Endothelial cell of hepatic sinusoid (primary cell): ENCODE measurements around the gene C1orf105.
"Not testable (repeated sequence)": the region's sequence is repeated elsewhere in the genome, so short reads cannot be mapped to it uniquely, and the experiment has no call there.

Experiments used
- in situ Hi-C: cut with HindIII; loops from 2 replicates; pipeline ENCODE4 v1.10.0; 2017; ENCODE audit warnings: low sequenced_read_pairs

The C1orf105 gene

DNA sequence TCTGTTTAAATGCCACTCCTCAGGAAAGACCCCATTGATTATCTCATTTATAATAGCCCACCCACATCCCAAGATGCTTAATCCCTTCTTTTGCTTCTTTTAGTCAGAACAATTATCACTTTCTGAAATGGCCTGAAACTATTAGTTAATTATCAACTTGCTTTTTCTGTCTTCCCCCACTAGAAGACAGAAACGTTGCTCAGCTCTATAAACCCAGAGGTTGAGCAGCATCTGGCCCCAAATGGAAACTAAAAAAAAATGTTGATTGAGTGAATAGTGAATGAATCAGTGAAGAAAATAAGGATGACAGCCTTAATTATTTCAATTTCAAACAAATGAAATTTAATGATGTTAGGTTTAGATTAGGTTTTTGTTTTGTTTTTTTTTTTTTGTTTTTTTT is 61.6 kb downstream of the C1orf105 start:
- in situ Hi-C loops = no loop called here

DNA sequence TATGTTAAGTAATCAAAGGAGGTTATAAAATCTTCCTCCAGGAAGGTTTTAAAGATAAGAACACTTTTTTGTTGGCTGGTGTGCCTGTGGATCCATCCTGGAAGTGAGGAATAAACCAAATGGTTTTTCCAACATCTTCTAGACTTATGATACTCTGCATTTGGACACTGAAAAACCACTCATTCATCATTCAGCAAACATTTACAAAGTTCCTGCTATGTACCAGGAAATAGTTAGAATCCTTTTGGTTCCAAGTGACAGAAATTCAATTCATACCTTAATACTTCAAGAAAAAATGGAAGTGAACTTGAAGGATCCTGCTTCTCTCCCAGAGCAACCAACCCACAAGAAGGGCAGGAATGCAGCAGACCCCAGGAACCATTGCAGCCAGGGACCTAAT is 63.0 kb downstream of the C1orf105 start:
- in situ Hi-C loops = no loop called here

DNA sequence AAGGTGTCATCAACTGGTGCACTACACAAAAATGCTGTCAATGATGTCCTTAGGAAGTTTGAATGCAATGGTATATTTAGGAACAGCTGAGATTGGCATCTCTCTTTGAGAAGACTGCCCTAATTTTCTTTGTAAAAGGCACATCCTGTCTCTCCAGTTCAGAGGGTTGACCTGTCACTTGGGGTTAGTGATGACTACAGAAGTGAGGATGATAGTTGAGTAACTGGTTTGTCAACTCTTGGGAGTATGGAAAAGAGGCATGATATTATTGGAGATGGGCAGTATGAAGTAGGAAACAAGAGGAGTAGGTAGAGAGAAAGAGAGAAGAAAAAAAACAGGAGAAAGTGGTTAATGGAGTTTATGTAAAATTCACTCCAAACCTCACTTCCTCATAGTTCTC is 63.8 kb downstream of the C1orf105 start:
- in situ Hi-C loops = no loop called here

DNA sequence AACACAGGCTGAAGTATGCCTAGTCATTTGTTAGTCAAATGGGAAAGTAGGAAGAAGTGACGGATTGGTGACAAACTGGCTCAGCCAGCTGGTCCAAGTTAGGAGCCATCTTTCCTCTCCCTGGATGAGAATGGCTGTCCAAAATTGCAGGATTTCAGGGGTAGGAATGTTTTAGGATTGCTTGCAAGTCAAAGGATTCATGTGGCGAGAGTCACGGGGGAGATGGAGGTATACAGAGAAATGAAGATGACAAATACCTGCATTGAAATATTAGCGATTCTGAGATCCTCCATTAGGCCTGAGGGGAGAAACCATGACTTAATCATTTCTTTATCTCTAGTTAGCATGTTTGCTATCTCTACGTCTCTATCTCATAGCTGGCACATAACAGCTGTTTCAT is 65.1 kb downstream of the C1orf105 start:
- in situ Hi-C loops = no loop called here

DNA sequence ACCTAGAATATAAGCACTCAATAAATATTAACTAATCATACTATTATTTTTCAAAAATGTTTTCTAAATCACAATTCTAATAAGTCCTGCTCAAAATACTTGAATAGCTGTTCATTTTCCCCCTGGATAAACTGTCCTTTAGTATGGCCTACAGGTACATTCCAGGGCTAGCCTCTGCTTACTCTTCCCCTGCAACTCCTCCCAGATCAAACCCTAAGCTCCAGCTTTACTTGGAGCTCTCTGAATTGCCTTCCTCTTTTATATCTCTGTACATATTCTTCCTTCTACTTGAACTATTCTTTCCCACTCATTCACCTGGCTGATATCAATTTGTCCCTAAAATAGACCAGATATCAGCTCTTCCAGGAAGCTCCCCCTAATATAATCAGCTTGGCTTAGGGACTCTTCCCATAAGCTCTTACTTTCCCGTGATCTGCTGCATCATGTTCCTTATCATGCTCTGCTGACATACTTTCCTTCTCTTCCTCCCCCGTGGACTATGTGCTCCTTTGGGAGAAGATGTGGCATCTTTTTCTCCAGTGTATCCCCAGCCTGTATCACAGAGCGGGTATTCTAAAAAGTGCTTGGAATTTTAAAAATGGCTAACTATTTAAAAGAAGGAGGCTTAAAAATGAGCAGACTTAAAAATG is 66.4 kb downstream of the C1orf105 start:
- in situ Hi-C loops = no loop called here

DNA sequence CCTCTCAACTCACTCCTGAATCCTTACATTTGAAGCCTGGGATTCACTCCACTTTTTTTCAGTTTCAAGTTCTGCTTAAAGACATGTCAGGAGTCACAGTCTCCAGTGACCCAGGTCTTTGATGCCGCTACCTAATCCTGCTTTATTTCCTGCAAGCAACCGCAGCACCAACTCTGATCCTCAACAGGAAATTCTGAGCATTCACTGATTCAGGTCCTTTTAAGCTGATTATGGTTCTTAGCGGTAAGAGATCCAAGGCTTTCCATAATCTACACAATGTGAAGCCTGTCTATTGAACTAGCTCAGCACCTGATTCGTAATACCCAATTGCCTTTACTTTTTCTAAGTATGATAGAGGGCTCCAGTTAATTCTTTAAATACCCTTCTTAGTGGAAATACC is 67.1 kb downstream of the C1orf105 start:
- in situ Hi-C loops = no loop called here

DNA sequence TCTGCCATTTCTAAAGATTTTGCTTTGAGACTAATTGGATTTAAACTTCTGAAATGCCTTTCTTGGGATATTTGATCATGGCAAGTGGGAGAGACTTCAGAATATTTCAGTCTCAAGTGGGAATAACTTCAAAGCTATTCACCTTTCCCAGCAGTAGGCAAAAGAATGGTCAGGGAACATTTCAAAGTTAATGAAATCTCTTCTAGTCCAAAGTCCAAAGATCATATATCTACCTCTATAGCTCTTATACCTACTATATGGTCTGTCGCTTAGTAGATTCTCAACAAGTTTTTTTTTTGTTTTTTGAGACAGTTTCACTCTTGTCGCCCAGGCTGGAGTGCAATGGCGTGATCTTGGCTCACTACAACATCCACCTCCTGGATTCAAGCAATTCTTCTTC is 67.9 kb downstream of the C1orf105 start:
- in situ Hi-C loops = no loop called here

DNA sequence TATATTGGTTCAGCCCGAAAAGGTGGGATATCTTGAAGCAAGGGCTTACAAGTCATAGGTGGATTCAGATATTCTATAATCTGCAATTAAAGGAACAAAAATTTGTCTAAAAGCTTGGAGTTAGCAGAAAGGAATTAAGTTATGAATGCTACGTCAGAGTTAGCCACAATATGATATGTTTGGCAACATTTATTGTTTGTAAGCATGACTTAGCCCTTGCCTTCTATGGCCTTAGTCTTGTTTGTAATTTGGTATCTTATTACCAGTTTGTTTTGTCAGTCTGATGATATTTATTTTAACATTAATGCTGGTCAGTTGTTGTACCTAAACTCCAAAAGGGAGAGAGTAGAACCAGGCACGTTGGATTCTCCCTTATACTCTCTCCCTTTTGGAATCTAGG is 69.4 kb downstream of the C1orf105 start:
- in situ Hi-C loops = no loop called here

DNA sequence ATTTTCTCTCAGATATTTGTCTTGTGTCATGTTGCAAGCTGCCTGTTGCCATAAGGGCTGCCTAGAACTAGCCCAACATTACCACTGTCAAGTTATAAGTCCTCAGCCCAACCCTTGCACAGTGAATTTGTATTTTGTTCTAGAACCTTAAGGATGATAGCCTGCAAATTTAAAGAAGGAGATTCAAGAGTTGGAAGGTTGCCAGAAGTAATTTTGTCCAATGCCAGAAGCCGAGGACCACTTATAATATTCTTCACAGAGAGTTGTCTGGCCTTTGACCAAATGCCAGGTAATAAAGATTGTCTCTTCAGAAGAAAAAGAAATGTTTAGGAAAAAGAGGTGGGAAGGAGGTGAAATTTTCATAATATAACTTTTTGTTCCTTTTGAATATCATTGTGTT is 71.9 kb downstream of the C1orf105 start:
- in situ Hi-C loops = no loop called here

DNA sequence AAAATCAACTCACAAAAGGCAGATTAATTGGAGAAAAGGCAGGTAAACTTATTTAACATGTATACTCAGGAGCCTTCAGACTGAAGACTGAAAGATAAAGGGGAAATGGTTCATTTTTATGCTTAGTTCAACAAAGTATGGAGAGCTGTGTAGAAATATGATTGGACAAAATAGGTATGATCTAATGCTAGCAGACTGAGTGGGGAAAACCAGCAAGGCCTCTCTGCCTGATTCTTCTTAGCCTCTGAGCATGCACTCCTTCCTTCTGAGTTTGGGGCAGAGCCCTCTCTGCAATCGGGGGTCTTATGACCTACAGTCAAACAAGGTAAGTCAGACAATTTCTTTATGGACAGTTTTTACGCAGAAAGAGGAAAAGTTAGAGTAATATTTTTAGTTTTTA is 73.7 kb downstream of the C1orf105 start:
- in situ Hi-C loops = no loop called here

DNA sequence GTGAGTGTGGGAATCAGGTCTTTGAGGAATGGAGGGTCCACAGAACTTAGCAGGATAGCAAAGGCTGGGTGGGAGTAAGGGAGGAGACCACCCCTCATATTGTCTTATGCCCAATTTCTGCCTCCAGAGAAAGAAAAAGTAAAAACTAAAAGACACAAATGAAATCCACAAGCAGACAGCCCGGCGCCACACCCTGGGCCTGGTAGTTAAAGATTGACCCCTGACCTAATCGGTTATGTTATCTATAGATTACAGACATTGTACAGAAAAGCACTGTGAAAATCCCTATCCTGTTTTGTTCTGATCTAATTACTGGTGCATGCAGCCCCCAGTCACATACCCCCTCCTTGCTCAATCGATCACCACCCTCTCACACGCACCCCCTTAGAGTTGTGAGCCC is 75.6 kb downstream of the C1orf105 start:
- in situ Hi-C loops = not testable (repeated sequence)

DNA sequence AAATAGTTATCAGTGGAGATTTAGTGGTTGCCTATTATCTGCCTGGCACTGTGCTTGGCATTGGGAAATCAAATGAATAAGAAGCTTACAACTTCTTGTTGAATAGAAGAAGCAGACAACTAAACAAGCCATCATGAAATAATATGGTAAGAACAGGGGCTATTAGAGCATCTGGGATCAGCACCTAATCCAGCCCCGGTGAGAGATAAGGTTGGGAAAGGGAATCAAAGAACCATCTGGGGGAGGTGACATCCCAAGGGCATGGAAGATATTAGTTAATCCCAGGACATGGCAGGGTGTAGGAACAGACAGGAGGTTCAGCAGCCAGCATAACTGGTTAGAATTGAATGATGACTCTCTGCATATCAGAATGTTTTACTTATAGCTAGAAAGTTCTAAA is 76.2 kb downstream of the C1orf105 start:
- in situ Hi-C loops = no loop called here

DNA sequence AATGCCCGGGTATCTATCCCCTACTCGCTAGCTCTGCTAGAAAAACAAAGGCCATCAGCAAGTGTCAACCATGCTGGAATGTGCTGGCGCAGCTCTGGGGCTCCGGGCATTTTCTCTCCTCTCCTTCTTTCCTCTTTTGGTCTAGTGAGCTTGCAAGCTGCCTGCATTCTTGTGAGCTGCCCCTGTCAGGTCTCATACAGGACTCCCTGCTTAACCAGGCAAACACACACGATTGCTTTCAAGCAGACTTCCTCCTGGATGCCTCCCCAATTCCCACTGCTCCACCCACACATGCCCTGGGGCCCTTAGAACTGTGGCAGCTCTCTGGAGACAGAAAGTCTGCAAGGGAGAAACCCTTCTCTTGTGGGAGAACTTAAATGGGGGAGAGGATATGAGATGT is 76.7 kb downstream of the C1orf105 start:
- in situ Hi-C loops = no loop called here

DNA sequence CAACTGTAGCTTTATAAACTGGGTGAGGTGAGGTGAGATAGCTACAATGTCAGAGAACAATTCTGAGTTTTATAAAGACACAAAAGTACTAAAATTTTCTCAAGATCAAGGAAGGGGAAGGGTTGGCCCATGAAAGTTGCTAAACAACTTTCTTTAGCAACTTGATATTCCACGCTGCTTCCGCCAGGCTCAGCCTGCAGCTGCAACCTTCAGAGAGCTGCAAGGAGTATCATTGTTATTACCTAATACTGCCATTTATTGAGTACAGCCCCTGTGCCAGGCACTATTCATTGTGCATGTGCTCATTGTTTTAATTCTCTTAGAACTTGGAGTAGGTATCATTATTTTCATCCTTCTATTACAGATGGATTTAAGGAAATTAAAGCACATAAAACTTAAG is 78.4 kb downstream of the C1orf105 start:
- in situ Hi-C loops = no loop called here

DNA sequence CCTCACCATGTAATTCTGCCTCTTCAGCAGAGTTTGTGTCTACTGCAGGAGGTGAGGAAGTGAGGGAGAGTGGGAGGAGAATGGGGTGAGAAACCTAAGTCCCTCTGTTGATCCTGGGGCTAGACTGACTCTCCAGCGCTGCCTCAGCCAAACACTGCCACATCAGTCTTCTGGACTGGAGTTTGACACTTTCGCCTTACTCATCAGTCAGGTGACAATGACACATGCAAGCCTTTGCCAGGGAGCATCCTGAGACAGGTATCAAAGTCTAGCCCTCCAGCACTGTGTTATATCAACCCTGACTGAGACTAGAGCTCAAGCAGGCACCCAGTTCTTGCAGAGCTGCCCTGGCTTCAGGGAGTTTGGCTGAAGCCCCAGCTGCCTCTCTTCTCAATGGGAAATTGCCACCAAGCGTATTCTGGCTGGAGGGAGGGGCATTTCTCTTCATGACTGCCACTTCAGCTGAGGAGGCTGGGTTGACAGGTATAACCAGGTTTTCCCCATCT is 79.2 kb downstream of the C1orf105 start:
- in situ Hi-C loops = no loop called here

DNA sequence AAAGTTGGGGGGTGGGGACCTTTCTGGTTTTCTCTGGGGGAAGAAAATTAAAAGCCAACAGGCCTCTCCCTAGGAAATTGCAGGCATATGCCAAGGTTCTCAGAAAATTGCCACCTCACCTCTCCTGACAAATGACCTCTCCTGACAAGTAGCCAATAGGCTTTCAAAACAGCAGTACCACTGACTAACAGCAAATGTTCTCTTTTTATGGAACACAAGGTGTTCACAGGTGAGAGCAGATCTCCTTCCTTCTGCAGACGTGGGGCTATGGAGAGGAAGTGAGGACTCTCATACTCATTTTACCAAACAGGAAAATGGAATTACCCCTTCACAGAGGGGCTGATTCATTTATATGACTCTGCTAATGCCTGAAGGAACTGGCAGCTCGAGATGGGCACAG is 79.7 kb downstream of the C1orf105 start:
- in situ Hi-C loops = no loop called here

DNA sequence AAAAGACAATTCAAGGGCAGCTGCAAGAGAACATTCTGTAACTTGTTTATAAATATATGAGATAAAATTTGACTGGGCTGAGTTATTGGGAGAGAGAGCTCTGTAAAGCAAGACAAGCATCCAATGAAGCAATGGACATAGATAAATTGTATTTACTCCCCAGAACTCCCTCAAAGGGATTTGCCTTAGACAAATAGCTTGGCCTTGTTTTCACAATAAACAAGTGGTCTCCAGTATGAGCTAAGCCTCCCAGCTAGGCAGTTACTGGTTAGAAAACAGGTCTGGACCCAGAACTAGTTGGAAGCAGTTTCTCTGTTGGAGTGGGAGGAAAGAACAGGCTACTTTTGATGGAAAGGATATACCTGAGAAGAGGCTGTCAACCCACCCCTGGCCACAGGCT is 87.3 kb downstream of the C1orf105 start:
- in situ Hi-C loops = no loop called here

DNA sequence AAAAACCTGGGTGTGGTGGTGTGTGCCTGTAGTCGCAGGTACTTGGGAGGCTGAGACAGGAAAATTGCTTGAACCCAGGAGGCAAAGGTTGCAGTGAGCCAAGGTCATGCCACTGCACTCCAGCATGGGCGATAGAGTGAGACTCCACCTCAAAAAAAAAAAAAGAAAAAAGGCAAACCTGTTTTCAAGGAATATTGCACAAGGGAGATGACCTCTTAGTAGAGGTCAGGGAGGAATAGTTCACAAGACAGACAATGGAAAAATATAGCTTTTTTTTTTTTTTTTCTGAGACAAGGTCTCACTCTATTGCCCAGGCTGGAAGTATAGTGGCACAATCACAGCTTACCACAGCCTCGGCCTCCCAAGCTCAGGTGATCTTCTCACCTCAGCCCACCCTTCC is 90.0 kb downstream of the C1orf105 start:
- in situ Hi-C loops = no loop called here

DNA sequence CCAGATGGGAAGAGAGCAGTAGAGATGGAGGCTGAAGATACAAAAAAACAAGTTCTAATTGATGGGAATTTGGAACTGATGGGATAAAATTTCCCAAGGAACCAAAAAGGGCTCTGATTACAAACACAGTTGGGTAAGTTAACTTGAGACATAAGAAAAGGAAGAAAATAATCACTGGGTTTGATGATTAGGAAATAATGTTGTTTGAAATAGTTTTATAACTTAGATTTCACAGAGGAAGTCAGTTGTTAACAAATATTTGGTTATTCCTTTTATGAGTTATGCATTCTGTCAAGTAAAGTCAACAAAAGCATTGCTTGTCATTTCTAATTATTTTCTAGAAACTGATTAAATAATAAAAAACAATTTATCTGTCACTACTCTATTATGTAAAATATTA is 92.1 kb downstream of the C1orf105 start:
- in situ Hi-C loops = no loop called here

DNA sequence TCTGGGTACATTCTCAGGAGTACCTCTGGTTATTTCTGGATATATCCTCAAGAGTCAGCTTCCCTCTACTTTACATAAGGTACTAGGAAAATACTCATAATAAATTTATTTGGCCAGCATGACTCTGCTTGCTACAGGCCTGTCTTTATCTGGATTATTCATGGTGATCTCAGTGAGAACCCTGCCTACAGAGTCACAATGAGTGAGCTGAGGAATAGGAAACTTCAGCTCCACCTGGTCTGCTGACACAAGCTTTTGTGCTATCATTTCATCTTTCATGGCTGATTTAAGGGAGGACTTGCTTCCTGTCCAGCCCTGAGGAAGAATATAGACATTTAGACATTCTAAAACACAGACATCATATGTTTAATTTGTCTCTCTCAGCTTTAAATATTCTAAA is 93.0 kb downstream of the C1orf105 start:
- in situ Hi-C loops = no loop called here

DNA sequence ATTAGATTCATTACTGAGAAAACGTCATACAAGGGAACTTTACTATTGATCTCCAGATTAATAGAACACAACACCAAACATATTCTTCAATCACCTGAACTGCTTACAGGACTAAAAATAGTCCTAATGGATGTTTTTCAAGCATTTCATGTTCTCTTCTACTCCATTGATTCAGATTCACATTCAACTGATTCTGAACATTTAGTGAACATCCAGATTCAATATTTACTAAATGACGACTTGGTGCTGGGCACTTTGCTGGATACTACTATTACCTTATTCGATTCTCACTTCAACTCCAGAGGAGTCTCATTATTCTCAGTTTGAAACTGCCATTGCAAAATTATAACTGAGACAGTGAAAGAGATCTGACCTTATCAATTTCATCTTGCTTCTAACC is 93.6 kb downstream of the C1orf105 start:
- in situ Hi-C loops = no loop called here

DNA sequence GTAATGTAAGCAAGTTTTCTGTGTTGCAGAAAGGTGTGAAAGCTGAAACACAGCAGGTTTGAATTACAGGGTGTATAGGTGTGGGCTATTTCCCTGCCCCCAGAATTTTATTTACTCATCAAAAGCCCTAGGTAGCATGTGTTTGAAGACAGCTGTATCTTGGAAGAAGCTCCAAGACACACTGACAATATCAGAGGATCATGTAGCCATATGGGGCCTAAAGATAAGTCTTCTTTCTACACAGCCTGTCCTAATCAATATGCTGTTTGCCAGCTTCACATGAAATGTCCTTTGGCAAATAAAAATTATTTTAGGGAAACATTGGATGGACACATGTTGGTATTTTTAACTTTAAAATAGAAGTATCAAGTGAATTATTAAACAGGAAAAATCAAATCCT is 95.0 kb downstream of the C1orf105 start:
- in situ Hi-C loops = no loop called here

DNA sequence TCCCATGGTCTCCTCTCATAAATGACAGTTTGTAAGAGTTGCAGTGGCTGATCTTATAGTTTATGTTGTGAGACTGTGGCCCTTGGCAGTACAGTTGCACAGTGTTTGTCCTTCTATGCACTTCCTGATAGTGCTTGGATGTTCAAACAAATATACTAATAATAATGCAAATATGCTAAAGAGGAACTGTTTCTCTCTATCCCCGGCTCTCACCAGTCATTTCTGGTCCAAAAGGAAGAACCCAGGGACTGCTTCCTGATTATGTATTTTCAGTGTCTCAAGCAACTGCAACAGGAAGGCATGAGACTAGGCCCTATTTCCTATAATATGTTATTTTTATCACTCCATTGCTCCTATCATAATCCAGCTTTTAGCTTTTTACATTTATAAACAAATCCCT is 95.4 kb downstream of the C1orf105 start:
- in situ Hi-C loops = no loop called here
